Gastroesophageal sphincter (tissue), 3 donors: ENCODE data around the gene ANO5.

Experiments
- POLR2A ChIP-seq, 2 donors: fragments of 450-650 bp; IDR thresholded peaks; one replicate each; pipeline ENCODE4 v1.6.1; 2017; ENCODE audit warnings: antibody characterized with exemption in 2 of 2, mild to moderate bottlenecking in 2 of 2, moderate library complexity in 1 of 2
- POLR2AphosphoS5 ChIP-seq: sonication (generic); formaldehyde crosslinking; IDR thresholded peaks from one replicate; pipeline ENCODE4 v1.6.1; 2017; ENCODE audit warnings: antibody characterized with exemption
- TF ChIP-seq, protein P1 (sequence below), 4 experiments: fragments of 200-600 bp in 2 of 4; fragments of 450-650 bp in 2 of 4; sonication (generic) in 1 of 4; IDR thresholded peaks; one replicate each; pipeline ENCODE4 v1.5.1; 2017 to 2019; ENCODE audit warnings: antibody characterized with exemption in 4 of 4, mild to moderate bottlenecking in 2 of 4, moderate library complexity in 2 of 4

GRCh38 chr11:22190827-22191463, 1.9 kb upstream of the ANO5 start:
- TF ChIP-seq, protein P1, sequence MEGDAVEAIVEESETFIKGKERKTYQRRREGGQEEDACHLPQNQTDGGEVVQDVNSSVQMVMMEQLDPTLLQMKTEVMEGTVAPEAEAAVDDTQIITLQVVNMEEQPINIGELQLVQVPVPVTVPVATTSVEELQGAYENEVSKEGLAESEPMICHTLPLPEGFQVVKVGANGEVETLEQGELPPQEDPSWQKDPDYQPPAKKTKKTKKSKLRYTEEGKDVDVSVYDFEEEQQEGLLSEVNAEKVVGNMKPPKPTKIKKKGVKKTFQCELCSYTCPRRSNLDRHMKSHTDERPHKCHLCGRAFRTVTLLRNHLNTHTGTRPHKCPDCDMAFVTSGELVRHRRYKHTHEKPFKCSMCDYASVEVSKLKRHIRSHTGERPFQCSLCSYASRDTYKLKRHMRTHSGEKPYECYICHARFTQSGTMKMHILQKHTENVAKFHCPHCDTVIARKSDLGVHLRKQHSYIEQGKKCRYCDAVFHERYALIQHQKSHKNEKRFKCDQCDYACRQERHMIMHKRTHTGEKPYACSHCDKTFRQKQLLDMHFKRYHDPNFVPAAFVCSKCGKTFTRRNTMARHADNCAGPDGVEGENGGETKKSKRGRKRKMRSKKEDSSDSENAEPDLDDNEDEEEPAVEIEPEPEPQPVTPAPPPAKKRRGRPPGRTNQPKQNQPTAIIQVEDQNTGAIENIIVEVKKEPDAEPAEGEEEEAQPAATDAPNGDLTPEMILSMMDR (IDR thresholded peaks at IDR 0.05) = no peak
- no peak for TF ChIP-seq POLR2A (IDR thresholded peaks at IDR 0.05)
- no peak for TF ChIP-seq POLR2AphosphoS5
